D721Med (cell line): ENCODE results near the gene EPB41L1.

ENCODE experiments used
- DNase-seq: peaks from one replicate; pipeline ENCODE4 v3.0.0; 2011; ENCODE audit warnings: low spot score; ENCODE audit not compliant: insufficient read length
- FAIRE-seq: peaks from 2 replicates; lab custom pipeline; 2011; peaks lifted over from hg19 to GRCh38; lab: Jason Lieb, UNC
- TF ChIP-seq, protein P1 (sequence below): IDR thresholded peaks from 2 replicates; pipeline ENCODE4 v1.5.1; 2012; ENCODE audit warnings: mild to moderate bottlenecking, control low read depth; ENCODE audit not compliant: insufficient read depth; ENCODE audit errors: missing control alignments

Gene EPB41L1

DNA sequence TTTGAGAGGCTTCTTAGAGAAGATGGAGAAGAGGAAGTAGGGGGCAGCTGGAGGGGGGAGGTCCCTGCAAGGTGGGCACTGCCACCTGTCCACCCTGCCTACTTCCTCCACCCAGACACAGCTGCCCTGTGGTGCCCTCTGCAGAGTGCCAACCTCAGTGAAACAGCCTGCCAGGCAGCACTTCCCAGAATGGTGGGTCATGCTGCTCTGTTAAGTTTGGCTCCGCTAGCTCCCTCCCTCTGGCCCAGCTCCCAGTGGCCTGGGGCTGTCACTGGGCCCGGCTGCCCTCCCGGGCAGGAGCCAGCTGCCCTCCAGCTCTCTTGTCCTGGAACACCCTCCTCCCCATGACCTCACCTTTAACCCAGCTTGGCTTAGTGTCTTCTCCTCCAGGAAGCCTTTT lies 5.1 kb upstream of the EPB41L1 start:
- TF ChIP-seq, protein P1, sequence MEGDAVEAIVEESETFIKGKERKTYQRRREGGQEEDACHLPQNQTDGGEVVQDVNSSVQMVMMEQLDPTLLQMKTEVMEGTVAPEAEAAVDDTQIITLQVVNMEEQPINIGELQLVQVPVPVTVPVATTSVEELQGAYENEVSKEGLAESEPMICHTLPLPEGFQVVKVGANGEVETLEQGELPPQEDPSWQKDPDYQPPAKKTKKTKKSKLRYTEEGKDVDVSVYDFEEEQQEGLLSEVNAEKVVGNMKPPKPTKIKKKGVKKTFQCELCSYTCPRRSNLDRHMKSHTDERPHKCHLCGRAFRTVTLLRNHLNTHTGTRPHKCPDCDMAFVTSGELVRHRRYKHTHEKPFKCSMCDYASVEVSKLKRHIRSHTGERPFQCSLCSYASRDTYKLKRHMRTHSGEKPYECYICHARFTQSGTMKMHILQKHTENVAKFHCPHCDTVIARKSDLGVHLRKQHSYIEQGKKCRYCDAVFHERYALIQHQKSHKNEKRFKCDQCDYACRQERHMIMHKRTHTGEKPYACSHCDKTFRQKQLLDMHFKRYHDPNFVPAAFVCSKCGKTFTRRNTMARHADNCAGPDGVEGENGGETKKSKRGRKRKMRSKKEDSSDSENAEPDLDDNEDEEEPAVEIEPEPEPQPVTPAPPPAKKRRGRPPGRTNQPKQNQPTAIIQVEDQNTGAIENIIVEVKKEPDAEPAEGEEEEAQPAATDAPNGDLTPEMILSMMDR: no peak
- FAIRE-seq: no peak
- DNase-seq: no peak

- no peak for FAIRE-seq
- TF ChIP-seq, protein P1: no peak
- DNase-seq: no peak
These were observed 4.1 kb upstream of the EPB41L1 start for GRCh38 chr20:36150489-36150846.

DNA sequence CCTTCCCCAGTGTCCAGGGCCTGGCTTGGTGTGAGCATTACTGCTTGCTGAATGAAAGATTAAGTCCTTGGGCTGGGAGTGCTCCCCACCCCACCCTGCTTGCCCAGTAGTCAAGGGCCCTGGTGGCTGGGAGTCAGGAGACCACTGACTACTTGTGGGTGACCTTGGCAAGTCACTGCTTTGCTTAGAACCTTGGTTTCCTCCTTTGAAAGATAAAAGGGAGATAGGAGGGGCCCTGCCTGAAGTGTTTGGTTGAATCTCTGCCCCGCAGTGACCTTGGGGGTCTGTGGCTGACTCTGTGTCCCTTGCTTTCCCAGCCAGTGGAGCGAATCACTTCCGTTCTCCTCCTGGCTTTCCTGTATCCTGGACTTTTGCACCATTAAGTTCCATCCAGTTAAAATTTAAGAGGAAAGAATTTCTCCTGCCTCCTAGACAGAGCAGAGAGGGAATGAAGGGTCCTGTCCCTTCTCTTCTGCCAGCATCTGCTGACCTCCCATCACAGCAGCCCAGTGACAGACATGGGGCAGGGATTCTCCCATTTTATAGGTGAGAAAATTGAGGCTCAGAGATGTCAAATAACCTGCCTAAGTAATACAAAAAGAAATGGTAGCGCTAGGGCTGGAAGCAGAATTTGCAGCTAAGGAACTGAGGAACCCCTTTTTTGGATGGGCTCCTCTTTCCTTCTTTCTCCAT lies 3.5 kb upstream of the EPB41L1 start:
- DNase-seq (no peak), FAIRE-seq (no peak)
- TF ChIP-seq, protein P1: no peak

- DNase-seq: no peak
- FAIRE-seq: no peak
- TF ChIP-seq, protein P1: no peak
These were observed 2.3 kb upstream of the EPB41L1 start for GRCh38 chr20:36152261-36152660.

GRCh38 chr20:36153204-36153603 lies 1.3 kb upstream of the EPB41L1 start:
- no peak for DNase-seq
- TF ChIP-seq, protein P1: no peak
- FAIRE-seq: no peak

DNA sequence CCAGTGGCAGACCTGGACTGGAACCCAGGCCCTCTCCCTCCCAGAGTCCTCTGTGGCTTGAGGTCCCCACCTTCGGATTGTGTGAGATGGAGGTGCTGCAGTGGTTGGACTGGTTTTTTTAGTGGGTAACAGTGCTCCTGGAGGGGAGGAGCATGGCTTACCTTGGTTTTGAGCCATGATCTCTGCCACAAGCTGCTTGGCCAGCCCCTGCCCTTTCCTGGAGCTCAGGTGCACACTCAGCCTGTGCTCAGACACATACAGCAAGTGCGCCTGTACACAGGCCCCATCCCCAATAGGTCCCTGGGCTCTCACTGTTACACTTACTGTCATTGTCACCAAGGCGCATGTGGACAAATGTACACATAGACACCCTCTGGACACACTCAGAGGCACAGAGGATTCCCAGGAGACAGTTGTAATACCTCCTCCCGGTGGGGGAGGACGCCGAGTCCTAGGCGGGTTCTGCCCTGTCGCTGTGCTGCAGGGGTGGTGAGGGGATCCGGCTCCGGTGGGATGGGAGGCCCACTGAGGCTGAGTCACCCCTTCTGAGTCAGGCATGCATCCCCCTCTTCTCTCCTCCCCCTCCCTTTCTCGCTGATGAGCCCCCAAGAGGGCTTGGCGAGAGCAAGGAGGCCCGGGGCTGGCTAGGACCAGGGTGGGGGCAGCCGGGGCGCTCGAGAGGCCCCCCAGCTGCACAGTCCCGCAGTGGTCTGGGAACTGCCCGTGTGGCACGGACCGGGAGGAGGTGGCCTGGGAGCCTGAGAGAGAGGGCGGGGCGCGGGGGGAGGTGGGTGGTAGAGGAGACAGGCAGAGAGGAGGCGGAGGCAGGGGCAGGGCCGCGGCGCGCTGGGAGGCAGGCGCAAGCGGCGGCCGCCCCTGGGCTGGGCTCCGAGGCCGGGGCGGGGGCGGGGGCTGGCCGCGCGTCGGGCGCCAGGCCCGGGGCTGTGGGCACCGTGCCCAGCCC lies 522 bp upstream of the EPB41L1 start:
- TF ChIP-seq, protein P1: no peak
- peak; percentile 90 for DNase-seq
- FAIRE-seq: no peak
